Measurements from ENCODE around the gene SALL3.

DNA sequence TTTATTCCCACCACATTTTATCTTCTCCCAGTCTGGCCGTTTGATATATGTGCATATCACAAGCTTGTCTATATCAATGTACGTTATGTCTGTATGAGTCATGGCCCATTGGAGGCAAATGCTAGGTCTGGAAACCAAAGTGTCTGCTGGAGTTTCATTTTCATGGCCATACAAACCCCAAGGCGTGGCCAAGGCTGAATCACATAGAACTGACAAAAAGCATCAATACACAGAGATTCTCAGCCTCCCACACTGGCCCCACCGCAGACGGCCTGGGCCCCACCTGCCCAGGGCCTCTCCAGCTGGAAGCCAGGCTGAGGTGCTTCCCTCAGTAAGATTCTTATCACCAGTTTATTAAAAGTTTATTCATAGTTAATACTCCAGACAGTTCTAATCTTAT, 40.5 kb upstream of the SALL3 start:
- TF ChIP-seq, protein P1, sequence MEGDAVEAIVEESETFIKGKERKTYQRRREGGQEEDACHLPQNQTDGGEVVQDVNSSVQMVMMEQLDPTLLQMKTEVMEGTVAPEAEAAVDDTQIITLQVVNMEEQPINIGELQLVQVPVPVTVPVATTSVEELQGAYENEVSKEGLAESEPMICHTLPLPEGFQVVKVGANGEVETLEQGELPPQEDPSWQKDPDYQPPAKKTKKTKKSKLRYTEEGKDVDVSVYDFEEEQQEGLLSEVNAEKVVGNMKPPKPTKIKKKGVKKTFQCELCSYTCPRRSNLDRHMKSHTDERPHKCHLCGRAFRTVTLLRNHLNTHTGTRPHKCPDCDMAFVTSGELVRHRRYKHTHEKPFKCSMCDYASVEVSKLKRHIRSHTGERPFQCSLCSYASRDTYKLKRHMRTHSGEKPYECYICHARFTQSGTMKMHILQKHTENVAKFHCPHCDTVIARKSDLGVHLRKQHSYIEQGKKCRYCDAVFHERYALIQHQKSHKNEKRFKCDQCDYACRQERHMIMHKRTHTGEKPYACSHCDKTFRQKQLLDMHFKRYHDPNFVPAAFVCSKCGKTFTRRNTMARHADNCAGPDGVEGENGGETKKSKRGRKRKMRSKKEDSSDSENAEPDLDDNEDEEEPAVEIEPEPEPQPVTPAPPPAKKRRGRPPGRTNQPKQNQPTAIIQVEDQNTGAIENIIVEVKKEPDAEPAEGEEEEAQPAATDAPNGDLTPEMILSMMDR (IDR thresholded peaks at IDR 0.05): no peak
- TF ChIP-seq POLR2A (IDR thresholded peaks at IDR 0.05): no peak
